Calu3 (cell line): ENCODE results near the gene MARK4. TPM values are rescaled to one million over a fixed set of nuclear protein-coding genes. Genes with fewer than 3 reads are reported as not detected.

Experiments
- BruUV-seq: library from RNA; stranded (reverse); fragments of 400-500 nt; replicated peaks from 2 replicates; lab custom pipeline; 2021; lab: Mats Ljungman, UMichigan
- CTCF ChIA-PET: fragments of 300-600 bp; sonication (Branson Sonifier 250); formaldehyde crosslinking; loops from one replicate; lab custom pipeline; 2022; ENCODE audit warnings: antibody characterized with exemption; lab: Charles Lee
- DNase-seq: peaks from one replicate; pipeline ENCODE4 v3.0.0; 2022
- H3K27ac Mint-ChIP-seq: one replicate; pipeline ENCODE4 v1.8.0; 2022; ENCODE audit warnings: mixed read lengths; ENCODE audit not compliant: unreplicated experiment
- H3K27me3 Mint-ChIP-seq: one replicate; pipeline ENCODE4 v1.8.0; 2022; ENCODE audit warnings: mixed read lengths; ENCODE audit not compliant: unreplicated experiment
- H3K36me3 Mint-ChIP-seq: one replicate; pipeline ENCODE4 v1.8.0; 2022; ENCODE audit warnings: mild to moderate bottlenecking, moderate library complexity, mixed read lengths; ENCODE audit not compliant: insufficient read depth, unreplicated experiment
- H3K4me1 Mint-ChIP-seq: one replicate; pipeline ENCODE4 v1.8.0; 2022; ENCODE audit warnings: mild to moderate bottlenecking, low read depth, mixed read lengths; ENCODE audit not compliant: unreplicated experiment
- H3K4me3 Mint-ChIP-seq: one replicate; pipeline ENCODE4 v1.8.0; 2022; ENCODE audit warnings: mild to moderate bottlenecking, low read depth, moderate library complexity, mixed read lengths; ENCODE audit not compliant: unreplicated experiment
- H3K9me3 Mint-ChIP-seq: one replicate; pipeline ENCODE4 v1.8.0; 2022; ENCODE audit warnings: low read depth, mixed read lengths; ENCODE audit not compliant: unreplicated experiment
- intact Hi-C: fragments of 100-400 bp; cut with micrococcal nuclease; formaldehyde crosslinking; loops from one replicate; pipeline ENCODE4 v1.10.0; 2022; ENCODE audit not compliant: unreplicated experiment
- total RNA-seq: library from RNA; stranded (reverse); gene quantifications from 2 replicates; pipeline ENCODE4 v1.2.3, GENCODE V29; 2022
- TF ChIP-seq, protein P1 (sequence below): fragments of 200-600 bp; IDR thresholded peaks from one replicate; pipeline ENCODE4 v1.8.0; 2022; ENCODE audit warnings: antibody characterized with exemption; ENCODE audit not compliant: unreplicated experiment

Gene MARK4
- total RNA-seq, 1 experiment from 2014 or later = 45.9 TPM

DNA sequence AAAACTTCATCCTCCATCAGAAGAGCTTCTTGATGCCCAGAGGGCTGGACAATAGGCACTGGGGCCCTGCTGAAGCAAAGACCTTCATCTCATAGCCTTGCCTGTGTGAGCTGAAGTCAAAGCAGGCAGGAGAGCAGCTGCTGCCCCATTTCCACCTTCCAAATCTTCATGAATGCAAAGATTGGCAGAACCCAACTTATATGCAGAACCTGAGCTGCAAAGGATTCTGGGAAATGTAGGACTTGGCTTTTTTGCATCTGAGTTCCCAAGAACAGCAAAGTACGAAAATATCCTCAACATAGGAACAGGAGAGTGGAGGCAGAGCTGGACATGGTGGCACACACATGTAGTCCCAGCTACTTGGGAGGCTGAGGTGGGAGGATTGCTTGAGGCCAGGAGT, 40.8 kb downstream of the MARK4 start:
- Mint-ChIP-seq H3K36me3 (peaks cover 30% of the 10 kb centered on the region), H3K27me3 (no peaks in the 10 kb centered on the region), H3K4me1 (no peaks in the 10 kb centered on the region), H3K9me3 (no peaks in the 10 kb centered on the region), H3K4me3 (no peak overlapping the region), H3K27ac (no peak overlapping the region)
- DNase-seq = no peak
- TF ChIP-seq, protein P1, sequence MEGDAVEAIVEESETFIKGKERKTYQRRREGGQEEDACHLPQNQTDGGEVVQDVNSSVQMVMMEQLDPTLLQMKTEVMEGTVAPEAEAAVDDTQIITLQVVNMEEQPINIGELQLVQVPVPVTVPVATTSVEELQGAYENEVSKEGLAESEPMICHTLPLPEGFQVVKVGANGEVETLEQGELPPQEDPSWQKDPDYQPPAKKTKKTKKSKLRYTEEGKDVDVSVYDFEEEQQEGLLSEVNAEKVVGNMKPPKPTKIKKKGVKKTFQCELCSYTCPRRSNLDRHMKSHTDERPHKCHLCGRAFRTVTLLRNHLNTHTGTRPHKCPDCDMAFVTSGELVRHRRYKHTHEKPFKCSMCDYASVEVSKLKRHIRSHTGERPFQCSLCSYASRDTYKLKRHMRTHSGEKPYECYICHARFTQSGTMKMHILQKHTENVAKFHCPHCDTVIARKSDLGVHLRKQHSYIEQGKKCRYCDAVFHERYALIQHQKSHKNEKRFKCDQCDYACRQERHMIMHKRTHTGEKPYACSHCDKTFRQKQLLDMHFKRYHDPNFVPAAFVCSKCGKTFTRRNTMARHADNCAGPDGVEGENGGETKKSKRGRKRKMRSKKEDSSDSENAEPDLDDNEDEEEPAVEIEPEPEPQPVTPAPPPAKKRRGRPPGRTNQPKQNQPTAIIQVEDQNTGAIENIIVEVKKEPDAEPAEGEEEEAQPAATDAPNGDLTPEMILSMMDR = no peak
- CTCF ChIA-PET = no interaction called here
- no TSS peak for BruUV-seq
- intact Hi-C loops = no loop called here

GRCh38 chr19:45293682-45294081, 42.6 kb downstream of the MARK4 start:
- Mint-ChIP-seq H3K36me3 (peaks cover 33% of the 10 kb centered on the region), H3K27me3 (no peaks in the 10 kb centered on the region), H3K4me3 (no peak overlapping the region), H3K4me1 (no peaks in the 10 kb centered on the region), H3K27ac (no peak overlapping the region), H3K9me3 (no peaks in the 10 kb centered on the region)
- no TSS peak for BruUV-seq
- intact Hi-C loops = no loop called here
- TF ChIP-seq, protein P1 = no peak
- DNase-seq = no peak
- CTCF ChIA-PET = no interaction called here

GRCh38 chr19:45294291-45295029, 43.4 kb downstream of the MARK4 start:
- TF ChIP-seq, protein P1 = no peak
- peaks cover 30% of the 10 kb centered on the region for H3K36me3 Mint-ChIP-seq
- no peak overlapping the region for H3K27ac Mint-ChIP-seq
- no peaks in the 10 kb centered on the region for H3K9me3 Mint-ChIP-seq
- no TSS peak for BruUV-seq
- H3K4me3 Mint-ChIP-seq = no peak overlapping the region
- H3K4me1 Mint-ChIP-seq = no peaks in the 10 kb centered on the region
- DNase-seq = no peak
- intact Hi-C loops = no loop called here
- H3K27me3 Mint-ChIP-seq = no peaks in the 10 kb centered on the region
- CTCF ChIA-PET = no interaction called here

DNA sequence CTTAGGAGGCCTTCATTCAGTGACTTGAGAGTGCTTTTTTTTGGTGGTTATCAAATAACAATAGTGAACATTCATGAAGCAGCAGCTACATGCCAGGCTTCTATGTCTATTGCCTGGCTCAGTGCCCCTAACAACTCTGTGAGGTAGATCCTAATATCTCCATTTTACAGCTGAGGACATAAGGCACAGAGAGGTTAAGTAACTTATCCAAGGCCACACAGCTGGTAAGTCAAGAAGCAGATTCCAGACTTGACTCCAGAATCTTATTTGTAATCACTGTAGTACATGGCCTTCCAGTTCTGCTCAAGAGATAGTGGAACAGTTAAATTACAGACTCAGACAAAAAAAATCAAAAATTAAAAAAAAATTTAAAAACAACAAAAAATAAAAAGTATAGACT, 44.8 kb downstream of the MARK4 start:
- DNase-seq = no peak
- Mint-ChIP-seq H3K4me3 (no peak overlapping the region), H3K36me3 (peaks cover 37% of the 10 kb centered on the region), H3K9me3 (no peaks in the 10 kb centered on the region), H3K27me3 (no peaks in the 10 kb centered on the region), H3K4me1 (no peaks in the 10 kb centered on the region), H3K27ac (no peak overlapping the region)
- CTCF ChIA-PET = interaction anchor here (0.6 kb wide), 1 partner anchor 15 kb away, joined by 4 read pairs; no protein-coding TSS in a partner anchor
- intact Hi-C loops = no loop called here
- no TSS peak for BruUV-seq
- TF ChIP-seq, protein P1 = no peak
